T-helper 2 cell (primary cell): Measurements from ENCODE around the gene RPP30.
A peak's percentile ranks its signal among the peaks of the same experiment; 100 is the strongest.
"Not testable (repeated sequence)": the region's sequence is repeated elsewhere in the genome, so short reads cannot be mapped to it uniquely, and the experiment has no call there.

Source experiments
- DNase-seq, 5 experiments: peaks; one replicate each; pipeline versions ENCODE4 v3.0.0 to v3.0.0-alpha.2; 2012 to 2022

The RPP30 gene

GRCh38 chr10:90917968-90918318 lies 46.2 kb downstream of the RPP30 start:
- DNase-seq: no peak

DNA sequence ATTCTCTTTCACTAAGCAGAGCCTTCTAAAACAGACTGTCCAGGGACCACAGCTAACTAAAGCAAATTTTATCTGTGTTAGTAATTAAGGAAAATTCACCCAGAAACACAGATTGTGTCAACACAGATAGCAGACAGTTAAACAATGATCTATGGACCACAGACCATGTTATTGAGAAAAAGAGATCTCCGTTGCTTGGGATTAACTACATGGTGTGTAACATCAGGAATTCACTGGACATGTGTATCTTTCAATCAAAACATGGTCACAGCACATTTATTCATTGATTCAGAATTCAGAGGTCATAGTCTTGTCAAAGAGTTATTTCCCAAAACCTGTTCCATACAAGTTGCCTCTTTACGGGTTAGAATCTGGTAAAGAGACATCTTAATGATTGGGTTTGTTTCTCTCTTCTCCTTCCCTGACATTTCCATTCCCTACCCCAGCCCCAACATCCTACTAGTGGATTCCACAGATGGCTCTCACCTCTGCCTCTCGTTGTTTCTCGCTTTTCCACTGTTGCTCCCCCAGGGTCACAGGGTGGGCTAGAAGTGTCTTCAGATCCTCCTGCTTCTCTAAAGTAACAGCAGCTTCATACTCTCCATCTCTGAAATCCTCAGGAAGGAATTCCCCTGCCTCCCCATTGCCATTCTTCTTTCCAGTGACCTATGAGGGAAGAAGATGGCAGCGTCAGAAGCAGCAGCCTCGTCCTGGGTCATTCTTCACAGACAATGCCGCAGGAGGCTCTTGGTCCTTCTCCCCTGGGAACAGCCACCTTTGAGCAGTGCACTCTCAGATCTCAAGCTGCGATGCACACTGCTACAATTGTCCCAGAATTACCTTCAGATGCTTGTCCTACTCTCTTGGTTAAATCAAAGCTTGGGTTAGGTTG lies 48.2 kb downstream of the RPP30 start:
- no peak for DNase-seq

GRCh38 chr10:90920986-90921666 lies 49.4 kb downstream of the RPP30 start, which contains the start of gene ANKRD1:
ANKRD1 (minus strand) TSS chr10:90921087; CDS start chr10:90921027, 60 bp downstream.
- no peak for DNase-seq

DNA sequence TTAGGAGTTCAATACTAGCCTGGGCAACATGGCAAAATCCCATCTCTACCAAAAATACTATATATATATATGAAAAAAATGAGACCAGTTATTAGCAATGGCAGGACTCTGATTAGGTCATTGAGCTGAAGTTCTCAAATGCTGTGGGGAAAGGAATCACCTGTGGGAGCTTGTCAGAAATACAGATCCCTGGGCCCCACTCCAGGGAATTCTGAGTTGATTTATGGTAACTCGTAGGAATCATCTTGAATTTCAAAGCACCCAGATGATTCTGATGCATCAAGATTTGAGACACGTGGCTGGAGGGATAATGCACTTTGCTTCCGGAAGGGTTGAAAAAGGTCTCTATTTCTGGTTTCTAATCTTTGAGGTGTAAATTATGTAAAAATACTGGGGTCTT lies 50.1 kb downstream of the RPP30 start:
- DNase-seq: no peak

DNA sequence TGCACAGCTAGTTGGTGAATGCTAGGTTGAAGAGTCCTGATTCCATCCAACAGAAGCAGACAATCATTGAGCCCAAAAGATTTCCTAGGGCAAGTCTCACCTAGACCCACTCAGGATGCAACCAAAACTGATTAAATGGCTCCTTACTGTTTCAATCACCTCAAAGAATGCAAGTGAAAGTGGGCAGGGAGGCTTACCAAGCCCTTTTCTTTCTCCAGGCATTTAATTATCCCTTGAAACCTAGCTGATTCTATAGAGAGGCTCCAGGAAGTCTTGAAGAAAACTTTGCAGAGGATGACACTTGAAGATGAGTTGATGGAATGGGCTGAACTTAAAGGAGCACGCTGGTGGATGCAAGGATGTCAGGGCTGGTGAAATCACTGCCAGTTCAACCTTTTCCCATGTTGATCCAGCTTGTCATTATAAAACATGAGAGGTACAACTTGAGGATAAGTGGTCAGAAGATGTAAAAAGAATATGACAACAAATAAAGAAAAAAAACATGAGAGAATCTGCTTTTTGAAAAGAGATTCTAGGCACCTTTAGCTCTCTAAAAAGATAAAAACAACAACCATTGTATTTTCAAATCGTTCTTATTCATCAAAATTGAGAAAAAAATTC lies 51.4 kb downstream of the RPP30 start:
- DNase-seq: no peak

- no peak for DNase-seq
Observed at GRCh38 chr10:90924552-90924951, 52.8 kb downstream of the RPP30 start.

DNA sequence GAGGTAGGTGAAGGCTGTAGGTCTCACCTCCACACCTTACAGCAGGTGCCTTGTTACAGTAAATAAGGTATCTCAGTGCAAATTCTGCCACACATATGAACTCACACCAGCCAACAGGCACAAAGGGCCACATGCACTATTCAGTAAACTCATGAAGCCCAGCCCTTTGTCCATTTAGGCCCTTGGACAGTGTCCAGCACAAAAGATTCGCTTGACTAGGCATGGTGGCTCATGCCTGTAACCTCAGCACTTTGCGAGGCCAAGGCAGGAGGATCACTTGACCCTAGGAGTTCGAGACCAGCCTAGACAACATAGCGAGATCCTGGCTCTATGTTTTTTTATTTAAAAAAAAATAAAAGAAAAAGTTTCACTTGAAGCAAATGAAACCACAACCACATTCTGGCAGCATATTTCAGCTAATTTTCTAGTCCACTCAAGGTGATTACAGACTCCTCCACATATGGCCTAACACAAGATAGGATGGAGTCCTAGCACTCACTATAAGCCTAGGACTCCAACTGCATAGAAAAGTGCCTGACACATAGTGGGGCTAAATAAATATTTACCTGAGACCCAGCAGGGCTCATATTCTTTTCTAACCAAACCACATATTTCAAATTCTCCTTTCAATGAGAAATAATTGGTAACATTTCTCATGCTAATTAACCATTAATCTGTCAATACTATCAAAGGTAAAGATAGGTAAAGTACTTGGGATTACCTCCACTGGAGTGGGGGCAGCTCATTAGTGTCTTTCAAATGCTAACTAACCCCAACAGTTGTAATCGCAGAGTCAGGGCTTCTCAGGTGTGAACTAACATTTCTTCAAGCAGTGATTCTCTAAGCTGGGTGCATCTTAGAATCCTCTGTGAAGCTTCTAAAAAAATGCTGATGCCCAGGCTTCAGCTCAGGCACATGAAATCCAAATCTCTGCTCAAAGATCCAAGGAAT lies 53.6 kb downstream of the RPP30 start:
- DNase-seq: no peak

DNA sequence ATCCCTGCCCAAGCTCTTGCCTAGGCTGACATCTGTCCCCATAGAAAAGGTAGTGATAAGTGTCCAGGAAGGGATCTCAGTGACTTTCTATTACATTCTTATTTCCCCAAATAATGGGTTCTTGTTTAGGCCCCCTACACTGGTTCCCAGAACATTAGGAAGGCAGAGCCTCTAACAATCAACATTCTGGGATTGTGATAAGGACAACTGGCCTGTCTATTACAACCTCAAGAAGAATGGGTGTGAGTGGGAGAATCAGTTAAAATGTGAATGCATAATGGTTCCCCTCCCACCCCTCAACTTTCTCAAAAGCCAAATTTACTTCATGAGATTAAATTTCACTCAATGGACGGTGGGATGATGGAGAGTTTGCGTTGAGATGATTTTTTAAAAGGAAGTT lies 55.5 kb downstream of the RPP30 start:
- no peak for DNase-seq

DNA sequence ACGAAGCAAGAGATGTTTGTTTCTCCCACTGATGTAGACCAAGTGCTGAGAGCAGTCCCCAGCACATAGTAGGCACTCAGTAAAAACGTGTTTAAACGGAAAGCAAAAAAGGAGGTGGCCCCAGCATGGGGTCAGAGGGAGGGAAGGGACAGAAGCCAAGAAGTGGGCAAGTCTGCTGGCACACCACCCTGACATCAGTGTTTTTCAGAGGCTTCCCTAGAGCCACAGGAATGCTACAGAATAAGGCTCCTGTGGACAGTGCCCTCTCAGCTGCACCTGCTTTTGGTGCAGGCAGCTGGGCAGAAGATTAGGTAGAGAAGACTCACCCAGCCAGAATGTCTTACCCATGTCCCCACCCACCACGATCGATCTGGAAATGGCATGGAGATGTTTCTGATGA lies 57.4 kb downstream of the RPP30 start:
- no peak for DNase-seq

GRCh38 chr10:90930070-90930837 lies 58.5 kb downstream of the RPP30 start:
- no peak for DNase-seq

DNA sequence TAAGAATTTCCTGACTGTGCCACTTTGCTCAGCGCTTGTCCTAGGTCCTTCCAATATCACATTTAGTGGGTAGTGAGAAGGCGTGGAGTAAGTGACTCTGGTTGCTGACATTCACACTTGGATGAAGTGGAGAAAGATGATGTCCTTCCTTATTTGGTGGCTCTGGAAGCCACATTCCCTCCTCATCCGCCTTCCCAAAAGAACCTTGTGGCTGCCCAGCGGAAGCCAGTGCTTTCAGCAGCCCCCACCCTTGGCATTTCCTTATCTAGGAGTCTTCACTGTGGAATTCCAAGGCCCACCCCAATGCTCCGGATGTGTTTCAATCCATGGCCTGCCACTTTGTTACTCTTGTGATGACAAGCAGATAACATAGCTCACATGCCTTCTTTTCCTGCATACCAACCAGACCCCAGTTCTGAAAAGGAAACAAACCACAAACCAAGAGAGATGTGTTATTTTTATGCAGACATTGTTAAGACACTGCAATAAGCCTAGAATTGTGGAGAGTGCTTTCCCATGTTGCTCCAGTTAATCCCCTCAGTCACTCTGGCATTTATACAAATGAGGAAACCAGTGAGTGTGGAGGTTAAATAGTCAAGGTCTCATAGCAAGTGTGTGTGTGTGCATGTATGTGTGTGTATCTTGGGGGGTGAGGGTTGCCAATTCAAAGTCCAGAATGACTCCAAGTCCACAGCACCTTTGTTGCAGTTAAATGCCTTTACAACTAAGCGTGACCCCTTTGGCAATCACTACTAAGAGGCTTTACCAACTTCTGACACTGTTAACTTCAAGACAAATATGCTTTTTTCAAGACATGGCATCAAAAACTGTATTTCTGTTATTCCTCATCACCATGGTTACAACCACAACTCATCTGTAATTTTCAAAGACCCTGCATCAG lies 59.4 kb downstream of the RPP30 start:
- no peak for DNase-seq

DNA sequence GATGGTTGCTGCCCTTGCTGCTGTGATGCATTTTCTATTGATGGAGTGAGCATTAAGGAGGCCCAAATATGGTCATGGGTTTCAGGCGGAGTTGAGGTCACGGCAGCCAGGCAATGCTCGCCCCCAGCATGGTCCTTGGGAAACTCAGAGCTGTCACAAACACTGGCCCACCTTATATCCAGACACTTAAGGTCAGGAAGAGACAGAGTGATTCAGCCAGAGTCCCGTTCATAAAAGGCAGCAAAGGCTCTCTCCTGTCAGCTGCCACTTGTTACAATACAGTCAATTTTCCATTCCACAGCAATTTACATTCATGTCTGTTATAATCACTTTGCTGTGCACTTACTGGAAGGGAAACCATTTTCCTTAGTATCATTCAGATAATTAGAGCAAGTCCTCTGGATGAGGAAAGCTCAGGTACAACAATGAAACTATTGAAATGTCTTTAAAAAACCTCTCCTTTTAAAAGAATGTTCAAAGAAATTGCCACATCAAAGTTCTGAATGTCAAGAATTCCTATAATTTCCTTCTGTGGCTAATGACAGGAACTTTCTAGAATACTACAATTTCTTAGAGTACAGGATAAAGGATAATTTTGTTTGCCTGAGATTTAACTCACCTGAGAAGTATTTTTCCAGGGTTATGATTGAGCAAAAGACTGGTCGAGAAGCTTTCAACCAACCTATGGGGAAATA lies 64.0 kb downstream of the RPP30 start:
- DNase-seq: no peak

GRCh38 chr10:90936276-90936659 lies 64.5 kb downstream of the RPP30 start:
- no peak for DNase-seq

GRCh38 chr10:90937645-90938258 lies 66.0 kb downstream of the RPP30 start:
- no peak for DNase-seq

DNA sequence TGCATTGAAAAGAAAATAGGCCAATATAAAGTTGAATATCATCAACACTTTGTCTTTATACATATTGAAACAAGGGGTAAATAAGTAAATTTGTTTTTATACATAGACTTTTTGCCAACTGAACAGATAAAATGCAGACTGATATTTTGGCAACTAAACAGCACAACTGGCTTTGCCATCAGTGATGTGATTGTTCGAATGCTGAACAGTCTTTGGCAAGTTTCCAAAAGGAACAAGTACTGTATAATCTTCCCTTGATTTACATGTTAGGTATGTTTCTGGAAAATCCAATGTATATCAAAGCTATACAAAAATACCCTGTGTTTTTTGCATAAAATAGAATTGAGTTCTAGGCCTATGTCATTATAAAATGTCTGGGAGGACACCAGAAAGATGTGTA lies 67.3 kb downstream of the RPP30 start:
- no peak for DNase-seq

GRCh38 chr10:90939648-90940047 lies 67.9 kb downstream of the RPP30 start:
- DNase-seq: no peak

DNA sequence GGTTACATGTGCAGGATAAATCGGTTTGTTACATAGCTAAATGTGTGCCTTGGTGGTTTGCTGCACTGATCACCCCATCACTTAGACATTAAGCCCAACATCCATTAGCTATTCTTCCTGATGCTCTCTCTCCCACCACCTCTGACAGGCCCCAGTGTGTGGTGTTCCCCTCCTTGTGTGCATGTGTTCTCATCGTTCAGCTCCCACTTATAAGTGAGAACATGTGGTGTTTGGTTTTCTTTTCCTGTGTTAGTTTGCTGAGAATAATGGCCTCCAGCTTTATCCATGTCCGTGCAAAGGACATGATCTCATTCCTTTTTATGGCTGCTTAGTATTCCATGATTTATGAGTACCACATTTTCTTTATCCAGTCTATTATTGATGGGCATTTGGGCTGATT lies 71.2 kb downstream of the RPP30 start:
- DNase-seq: not testable (repeated sequence)

DNA sequence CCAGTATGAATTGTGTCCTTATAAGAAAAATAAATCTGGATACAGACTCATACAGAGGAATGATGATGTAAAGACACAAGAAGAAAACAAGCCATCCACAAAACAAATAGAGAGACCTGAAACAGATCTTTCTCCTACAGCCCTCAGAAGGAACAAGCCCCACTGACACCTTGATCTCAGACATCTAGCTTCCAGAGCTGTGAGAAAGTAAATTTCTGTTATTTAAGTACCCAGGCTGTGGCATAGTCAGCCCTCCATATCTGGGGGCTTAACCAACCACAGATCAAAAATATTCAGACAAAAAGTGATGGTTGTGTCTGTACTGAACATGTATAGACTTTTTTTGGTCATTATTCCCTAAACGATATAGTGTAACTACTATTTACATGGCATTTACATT lies 73.0 kb downstream of the RPP30 start:
- no peak for DNase-seq

- peak in 1 of 5 experiments; percentile 41 for DNase-seq
Observed at GRCh38 chr10:90945491-90946070, 73.8 kb downstream of the RPP30 start.
